ENCODE results near the gene CLTC. TPM values are rescaled to one million over a fixed set of nuclear protein-coding genes. Genes with fewer than 3 reads are reported as not detected.

Gene CLTC
- total and polyA plus RNA-seq, 10 of the 15 experiments (the other 5 are each of a cell fraction or from before 2014, with no cell fraction given): 77.5 to 188 (median 129) TPM

GRCh38 chr17:59641799-59642484 lies 22.2 kb downstream of the CLTC start (continued):
- no peak for TF ChIP-seq SP1 (IDR thresholded peaks at IDR 0.05; ENCODE audit: low read depth, low read length)
- TF ChIP-seq TAF1 (IDR thresholded peaks at IDR 0.05; ENCODE audit: borderline replicate concordance, low read depth, low read length): no peak
- TF ChIP-seq RAD51 (IDR thresholded peaks at IDR 0.05): no peak
- TF ChIP-seq HCFC1 (IDR thresholded peaks at IDR 0.05; ENCODE audit: low read length): no peak
- TF ChIP-seq MTA2 (IDR thresholded peaks at IDR 0.05; ENCODE audit: low read depth): peak; percentile 72
- no peak for TF ChIP-seq IRF5 (IDR thresholded peaks at IDR 0.05; ENCODE audit: borderline replicate concordance)
- TF ChIP-seq HSF1 (IDR thresholded peaks at IDR 0.05; ENCODE audit: low read depth, low read length): no peak
- TF ChIP-seq SIN3A (IDR thresholded peaks at IDR 0.05; ENCODE audit: low read depth, low read length): no peak
- no peak for TF ChIP-seq YY1 (IDR thresholded peaks at IDR 0.05; ENCODE audit: low read depth, low read length)
- TF ChIP-seq IRF3 (IDR thresholded peaks at IDR 0.05): no peak
- TF ChIP-seq, protein P1, sequence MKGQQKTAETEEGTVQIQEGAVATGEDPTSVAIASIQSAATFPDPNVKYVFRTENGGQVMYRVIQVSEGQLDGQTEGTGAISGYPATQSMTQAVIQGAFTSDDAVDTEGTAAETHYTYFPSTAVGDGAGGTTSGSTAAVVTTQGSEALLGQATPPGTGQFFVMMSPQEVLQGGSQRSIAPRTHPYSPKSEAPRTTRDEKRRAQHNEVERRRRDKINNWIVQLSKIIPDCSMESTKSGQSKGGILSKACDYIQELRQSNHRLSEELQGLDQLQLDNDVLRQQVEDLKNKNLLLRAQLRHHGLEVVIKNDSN (IDR thresholded peaks at IDR 0.05; ENCODE audit: borderline replicate concordance, extremely low read length, insufficient read depth, low read depth, low read length): no peak
- peak; percentile 72 for TF ChIP-seq SKIL (IDR thresholded peaks at IDR 0.05; ENCODE audit: low read depth, poor library complexity, severe bottlenecking)
- no peak for TF ChIP-seq SMAD5 (IDR thresholded peaks at IDR 0.05; ENCODE audit: low read depth)
- TF ChIP-seq BACH1 (IDR thresholded peaks at IDR 0.05; ENCODE audit: borderline replicate concordance): no peak
- no peak for TF ChIP-seq CHD2 (IDR thresholded peaks at IDR 0.05; ENCODE audit: borderline replicate concordance, low read depth, low read length)
- TF ChIP-seq MTA3 (IDR thresholded peaks at IDR 0.05; ENCODE audit: borderline replicate concordance, low read length): no peak; the same call in 1 of the 2 replicates
- no peak for TF ChIP-seq YBX1 (IDR thresholded peaks at IDR 0.05)
- TF ChIP-seq MEF2B (IDR thresholded peaks at IDR 0.05; ENCODE audit: partially characterized antibody, poor library complexity, severe bottlenecking): peak; percentile 40
- TF ChIP-seq HDAC6 (IDR thresholded peaks at IDR 0.05; ENCODE audit: unreplicated experiment): no peak
- no peak for TF ChIP-seq TCF3 (IDR thresholded peaks at IDR 0.05; ENCODE audit: borderline replicate concordance, insufficient read depth, low read depth, low read length)
- TF ChIP-seq CHD4 (IDR thresholded peaks at IDR 0.05): no peak
- peak; percentile 86 for TF ChIP-seq SPI1 (IDR thresholded peaks at IDR 0.05; ENCODE audit: borderline replicate concordance, insufficient read depth, low read depth, low read length)
- no peak; the same call in 1 of the 2 replicates for TF ChIP-seq BCL11A (IDR thresholded peaks at IDR 0.05; ENCODE audit: low read depth, low read length)
